K562 (cell line): ENCODE results near the gene ADGRF1. TPM values are rescaled to one million over a fixed set of nuclear protein-coding genes. Genes with fewer than 3 reads are reported as not detected.

Experiments used
- ATAC-seq: fragments of 200-7000 bp; cut with Tn5 transposase; 3 replicates; pipeline ENCODE4 v1.9.1; 2020; ENCODE audit warnings: moderate library complexity
- BruUV-seq: library from RNA; stranded (reverse); fragments of 400-500 nt; replicated peaks from 2 replicates; lab custom pipeline; 2021; lab: Mats Ljungman, UMichigan
- CTCF ChIA-PET: fragments of 300-600 bp; formaldehyde crosslinking; extraction: SDS; loops from one replicate; lab custom pipeline; 2021; ENCODE audit warnings: low intra/inter-chr PET ratio; lab: Yijun Ruan, JAX
- POLR2A ChIA-PET: fragments of 300-600, 350-650 bp; sonication (Branson Sonifier 250); formaldehyde crosslinking; extraction: SDS; loops from one replicate; lab custom pipeline; 2021; ENCODE audit warnings: antibody characterized with exemption, inconsistent platforms; lab: Yijun Ruan, JAX
- DNase-seq, 4 experiments: peaks; one replicate each; pipeline versions ENCODE4 v3.0.0 to v3.0.0-alpha.2; 2011 to 2018; ENCODE audit warnings: low spot score in 3 of 4, mixed read lengths in 3 of 4; ENCODE audit errors: extremely low read depth in 1 of 4
- FAIRE-seq: peaks from 2 replicates; lab custom pipeline; 2011; peaks lifted over from hg19 to GRCh38; lab: Jason Lieb, UNC
- H2AFZ ChIP-seq: 2 replicates; pipeline ENCODE4 v1.6.0; 2011; ENCODE audit warnings: low read depth, low read length, control low read depth, inconsistent platforms
- H3K27ac ChIP-seq: fragments of 200-600 bp; 3 replicates; pipeline ENCODE4 v1.8.0; 2011; ENCODE audit warnings: low read depth, mild to moderate bottlenecking, control low read depth, inconsistent platforms, low read length, moderate library complexity, mixed read lengths; ENCODE audit errors: extremely low read depth
- H3K27me3 ChIP-seq, 2 experiments: fragments of 300-600 bp in 1 of 2; 2 replicates in 1 of 2; 3 replicates in 1 of 2; pipeline versions ENCODE4 v1.6.0 to v1.8.0; 2011; ENCODE audit warnings: inconsistent platforms in 2 of 2, low read length in 2 of 2, mild to moderate bottlenecking in 1 of 2, mixed read lengths in 1 of 2, moderate library complexity in 1 of 2; ENCODE audit not compliant: control insufficient read depth in 2 of 2, insufficient read depth in 2 of 2
- H3K36me3 ChIP-seq: fragments of 300-600 bp; 3 replicates; pipeline ENCODE4 v1.8.0; 2011; ENCODE audit warnings: mild to moderate bottlenecking, low read length, inconsistent platforms; ENCODE audit not compliant: control insufficient read depth, insufficient read depth
- H3K4me1 ChIP-seq, 2 experiments: fragments of 200-600 bp in 1 of 2; replicated peaks in 1 of 2; 2 replicates in 1 of 2; 3 replicates in 1 of 2; pipeline versions ENCODE4 v1.5.1 to v1.8.0; 2011; ENCODE audit warnings: inconsistent platforms in 2 of 2, low read length in 2 of 2, mild to moderate bottlenecking in 1 of 2, mixed read lengths in 1 of 2, moderate library complexity in 1 of 2; ENCODE audit not compliant: control insufficient read depth in 2 of 2, insufficient read depth in 2 of 2
- H3K4me2 ChIP-seq: 2 replicates; pipeline ENCODE4 v1.6.1; 2011; ENCODE audit warnings: low read length, control low read depth, inconsistent platforms, mixed read lengths; ENCODE audit not compliant: insufficient read depth
- H3K4me3 ChIP-seq: fragments of 200-600 bp; sonication (generic), shearing (Covaris generic); 2 replicates; pipeline ENCODE4 v1.5.1; 2016; ENCODE audit warnings: control low read depth, inconsistent platforms
- H3K79me2 ChIP-seq: fragments of 200-600 bp; 3 replicates; pipeline ENCODE4 v1.8.0; 2011; ENCODE audit warnings: low read length, inconsistent platforms; ENCODE audit not compliant: control insufficient read depth, insufficient read depth
- H3K9ac ChIP-seq, 2 experiments: 2 replicates each; pipeline versions ENCODE4 v1.6.0 to v1.6.1; 2011; ENCODE audit warnings: low read depth in 2 of 2, low read length in 2 of 2, control low read depth in 1 of 2, inconsistent platforms in 1 of 2, mild to moderate bottlenecking in 1 of 2, mixed read lengths in 1 of 2; ENCODE audit not compliant: insufficient read depth in 1 of 2
- H3K9me1 ChIP-seq: one replicate; pipeline ENCODE4 v1.6.0; 2011; ENCODE audit warnings: inconsistent platforms, mild to moderate bottlenecking, low read length, moderate library complexity; ENCODE audit not compliant: control insufficient read depth, insufficient read depth
- H3K9me3 ChIP-seq: replicated peaks from 2 replicates; pipeline ENCODE4 v1.5.1; 2011; ENCODE audit warnings: low read depth, low read length, inconsistent platforms; ENCODE audit not compliant: control insufficient read depth, insufficient read depth
- H4K20me1 ChIP-seq: replicated peaks from 2 replicates; pipeline ENCODE4 v1.6.1; 2011; ENCODE audit warnings: low read length, inconsistent platforms, mixed read lengths; ENCODE audit not compliant: control insufficient read depth, insufficient read depth
- BCL6 ChIP-seq: fragments of 250-450 bp; sonication (Bioruptor Pico); IDR thresholded peaks from 2 replicates; pipeline ENCODE4 v1.4.0; 2020
- CGGBP1 ChIP-seq: fragments of 250-450 bp; sonication (Bioruptor Pico); IDR thresholded peaks from 2 replicates; pipeline ENCODE4 v1.9.0; 2021; ENCODE audit warnings: mild to moderate bottlenecking
- E2F3 ChIP-seq: fragments of 250-450 bp; sonication (Bioruptor Pico); IDR thresholded peaks from 2 replicates; pipeline ENCODE4 v1.4.0; 2020; ENCODE audit warnings: mild to moderate bottlenecking
- IRF2 ChIP-seq: sonication (generic); formaldehyde crosslinking; IDR thresholded peaks from 2 replicates; pipeline ENCODE4 v1.8.1; 2022; ENCODE audit warnings: mild to moderate bottlenecking, missing genetic modification reagents
- RUNX1 ChIP-seq: sonication (generic); IDR thresholded peaks from 2 replicates; pipeline ENCODE4 v1.6.1; 2016; ENCODE audit warnings: antibody characterized with exemption, low read depth
- SAFB ChIP-seq: fragments of 200-400 bp; formaldehyde crosslinking; IDR thresholded peaks from 2 replicates; pipeline ENCODE4 v1.6.1; 2017; ENCODE audit warnings: low read depth, low read length, borderline replicate concordance
- THRA ChIP-seq: fragments of 450-650 bp; IDR thresholded peaks from 2 replicates; pipeline ENCODE4 v1.6.1; 2017; ENCODE audit warnings: mild to moderate bottlenecking, moderate library complexity
- U2AF2 ChIP-seq: fragments of 200-400 bp; formaldehyde crosslinking; optimal IDR thresholded peaks from 2 replicates; pipeline ENCODE3; 2017; ENCODE audit warnings: low read depth, mild to moderate bottlenecking, low read length
- ZBED1 ChIP-seq: IDR thresholded peaks from 2 replicates; pipeline ENCODE4 v1.6.1; 2014
- ZNF274 ChIP-seq: IDR thresholded peaks from 2 replicates; pipeline ENCODE4 v1.6.1; 2011; ENCODE audit warnings: low read depth, mild to moderate bottlenecking, low read length, moderate library complexity, borderline replicate concordance
- ZNF511 ChIP-seq: sonication (generic); formaldehyde crosslinking; IDR thresholded peaks from 2 replicates; pipeline ENCODE4 v1.8.0; 2022; ENCODE audit warnings: mild to moderate bottlenecking, missing genetic modification reagents
- WGBS: fragments of 100-300 bp; shearing (Covaris generic); methylation state at CpG from one replicate; pipeline ENCODE4 v1.1.6; 2016; ENCODE audit warnings: low coverage, mixed read lengths; ENCODE audit not compliant: insufficient coverage; ENCODE audit errors: missing lambda C conversion rate; 5-methylcytosine and 5-hydroxymethylcytosine counted together
- in situ Hi-C: fragments of 300-500 bp; cut with MboI; formaldehyde crosslinking; loops from 4 replicates; pipeline ENCODE4 v1.15.0; 2018; ENCODE audit warnings: inconsistent platforms, mixed read lengths
- intact Hi-C: fragments of 100-400 bp; cut with micrococcal nuclease; formaldehyde crosslinking; loops from 2 replicates; pipeline ENCODE4 v1.14.2; 2022
- polyA plus RNA-seq, 8 experiments: library from polyadenylated mRNA; depleted of rRNA in 4 of 8; stranded (reverse) in 5 of 8; unstranded in 3 of 8; fragments of >200 nt; fragmentation: Nextera tagmentation in 2 of 8; fragmentation: Illumina TruSeq in 1 of 8; extraction: Ambion mirVana in 2 of 8; extraction: Trizol in 1 of 8; gene quantifications; 2 replicates each; pipeline versions ENCODE4 v1.2.1 to v1.2.3, GENCODE V29; 2011 to 2014; ENCODE audit warnings: inconsistent platforms in 1 of 8, missing spikeins in 1 of 8
- total RNA-seq, 7 experiments: library from RNA; depleted of rRNA in 6 of 7; stranded (reverse); fragments of >200 nt in 6 of 7; fragmentation: Illumina TruSeq in 2 of 7; extraction: Trizol in 2 of 7; gene quantifications; 2 replicates each; pipeline versions ENCODE4 v1.2.1 to v1.2.3, GENCODE V29; 2011 to 2021; ENCODE audit warnings: low replicate concordance in 1 of 7
- TF ChIP-seq, protein P1 (sequence below), 2 experiments: fragments of 450-650 bp; conservative IDR thresholded peaks; 2 replicates each; pipeline ENCODE4 v1.6.1; 2017; ENCODE audit warnings: mild to moderate bottlenecking in 2 of 2, moderate library complexity in 2 of 2

Gene ADGRF1
- total and polyA plus RNA-seq, 9 of the 15 experiments (the other 6 are each of a cell fraction or from before 2014, with no cell fraction given) = not detected

DNA sequence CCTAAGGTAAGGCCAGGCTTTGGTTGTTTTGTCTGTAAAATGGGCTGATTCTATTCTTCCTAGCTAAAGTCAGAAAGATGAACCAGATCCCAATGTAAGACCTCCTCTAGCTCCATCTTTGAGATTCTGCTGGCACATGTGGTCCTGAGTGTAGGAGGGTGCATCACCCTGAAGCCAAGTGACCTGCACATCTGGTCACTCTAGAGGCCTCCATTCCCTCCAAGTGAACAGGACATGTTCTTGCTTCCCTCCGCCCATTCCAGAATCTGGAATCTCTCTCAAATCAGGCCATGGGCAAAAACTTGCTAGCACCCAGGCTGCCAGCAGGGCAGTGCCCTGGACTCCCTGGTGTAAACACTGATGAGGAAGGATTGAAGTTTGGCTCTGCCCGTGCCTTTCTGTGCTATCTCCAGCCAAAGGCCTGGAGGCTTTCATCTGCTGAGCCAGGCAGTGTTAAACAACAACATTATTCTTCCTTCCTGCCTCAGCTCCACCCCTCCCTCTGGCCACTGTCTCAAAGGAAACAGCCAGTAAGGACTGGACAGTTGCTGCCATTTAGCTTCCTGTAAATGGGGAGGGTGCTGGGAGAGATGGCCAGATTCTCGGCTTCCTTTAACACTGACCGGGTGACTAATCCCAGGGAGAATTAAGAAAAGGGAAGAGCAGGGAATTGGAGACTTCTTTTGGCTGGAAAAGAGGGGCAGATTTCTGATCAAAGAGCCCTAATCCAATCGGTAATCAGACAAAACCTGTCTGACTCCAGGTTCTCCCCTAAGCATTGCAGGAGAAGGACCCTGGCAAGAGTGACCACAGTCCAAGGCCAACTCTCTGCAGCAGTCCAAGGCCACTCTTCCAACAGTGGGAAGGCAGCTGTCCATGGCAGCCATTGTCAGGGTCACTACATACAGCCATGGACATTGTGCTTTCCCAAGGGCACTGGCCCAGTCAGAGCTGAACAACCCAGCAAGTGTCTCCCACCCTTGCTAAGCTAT lies 19.5 kb upstream of the ADGRF1 start:
- Histone ChIP-seq H4K20me1 (no peaks in the 10 kb centered on the region), H3K79me2 (no peaks in the 10 kb centered on the region), H2AFZ (no peak overlapping the region), H3K4me1 (no peaks in the 10 kb centered on the region), H3K9me1 (no peaks in the 10 kb centered on the region), H3K27me3 (peaks cover 3 to 15% of the 10 kb centered on the region in 2 experiments; a peak in 3 of 5 replicates), H3K27ac (no peak overlapping the region), H3K36me3 (no peaks in the 10 kb centered on the region), H3K9ac (no peak overlapping the region), H3K4me2 (no peak overlapping the region), H3K9me3 (no peaks in the 10 kb centered on the region), H3K4me3 (no peak overlapping the region)
- ATAC-seq (no peak), FAIRE-seq (no peak)
- ChIA-PET POLR2A (no interaction called here), CTCF (no interaction called here)
- 3% methylated on average over 5 of the region's 5 CpGs for WGBS
- intact Hi-C loops (no loop called here), in situ Hi-C loops (no loop called here)
- BruUV-seq = no TSS peak
- TF ChIP-seq RUNX1 (no peak), THRA (no peak), U2AF2 (no peak), ZNF511 (CRISPR knock-in tag) (no peak), E2F3 (CRISPR knock-in tag) (no peak), CGGBP1 (CRISPR knock-in tag) (no peak), BCL6 (CRISPR knock-in tag) (no peak), IRF2 (CRISPR knock-in tag) (no peak), SAFB (no peak), ZBED1 (no peak), ZNF274 (no peak)
- TF ChIP-seq, protein P1, sequence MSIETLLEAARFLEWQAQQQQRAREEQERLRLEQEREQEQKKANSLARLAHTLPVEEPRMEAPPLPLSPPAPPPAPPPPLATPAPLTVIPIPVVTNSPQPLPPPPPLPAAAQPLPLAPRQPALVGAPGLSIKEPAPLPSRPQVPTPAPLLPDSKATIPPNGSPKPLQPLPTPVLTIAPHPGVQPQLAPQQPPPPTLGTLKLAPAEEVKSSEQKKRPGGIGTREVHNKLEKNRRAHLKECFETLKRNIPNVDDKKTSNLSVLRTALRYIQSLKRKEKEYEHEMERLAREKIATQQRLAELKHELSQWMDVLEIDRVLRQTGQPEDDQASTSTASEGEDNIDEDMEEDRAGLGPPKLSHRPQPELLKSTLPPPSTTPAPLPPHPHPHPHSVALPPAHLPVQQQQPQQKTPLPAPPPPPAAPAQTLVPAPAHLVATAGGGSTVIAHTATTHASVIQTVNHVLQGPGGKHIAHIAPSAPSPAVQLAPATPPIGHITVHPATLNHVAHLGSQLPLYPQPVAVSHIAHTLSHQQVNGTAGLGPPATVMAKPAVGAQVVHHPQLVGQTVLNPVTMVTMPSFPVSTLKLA (conservative IDR thresholded peaks at IDR 0.05) = no peak
- TF ChIP-seq, all 486 proteins: peak for 0
- no peak for DNase-seq
